ENCODE data around the gene B4GALT6.
"Not testable (repeated sequence)": the region's sequence is repeated elsewhere in the genome, so short reads cannot be mapped to it uniquely, and the experiment has no call there.

The B4GALT6 gene

GRCh38 chr18:31684279-31685096, at the start of gene B4GALT6:
Gene B4GALT6 (minus strand): TSS chr18:31684581. CDS start chr18:31684426, 155 bp downstream.
- DNase-seq, result peak; percentile 71

GRCh38 chr18:31731628-31732027, 47.2 kb upstream of the B4GALT6 start:
- DNase-seq, result no peak

GRCh38 chr18:31729196-31729595, 44.8 kb upstream of the B4GALT6 start:
- DNase-seq, result not testable (repeated sequence)

GRCh38 chr18:31723990-31724711, 39.8 kb upstream of the B4GALT6 start:
- DNase-seq, result no peak

GRCh38 chr18:31723639-31723989, 39.2 kb upstream of the B4GALT6 start:
- no peak for DNase-seq

GRCh38 chr18:31722369-31722957, 38.1 kb upstream of the B4GALT6 start:
- DNase-seq, result peak; percentile 91

- no peak for DNase-seq
These were observed 37.2 kb upstream of the B4GALT6 start for GRCh38 chr18:31721601-31722000.

- DNase-seq, result no peak
These were observed 36.5 kb upstream of the B4GALT6 start for GRCh38 chr18:31720867-31721266.

GRCh38 chr18:31719363-31720006, 35.1 kb upstream of the B4GALT6 start:
- no peak for DNase-seq

- no peak for DNase-seq
These were observed 34.0 kb upstream of the B4GALT6 start for GRCh38 chr18:31718386-31718785.

GRCh38 chr18:31716362-31716761, 32.0 kb upstream of the B4GALT6 start:
- DNase-seq, result no peak

GRCh38 chr18:31711365-31712172, 27.2 kb upstream of the B4GALT6 start:
- DNase-seq, result peak; percentile 87

GRCh38 chr18:31710826-31711225, 26.4 kb upstream of the B4GALT6 start:
- DNase-seq, result peak; percentile 71

GRCh38 chr18:31707815-31708214, 23.4 kb upstream of the B4GALT6 start:
- no peak for DNase-seq

- peak; percentile 78 for DNase-seq
These were observed 18.1 kb upstream of the B4GALT6 start for GRCh38 chr18:31702449-31702848.

GRCh38 chr18:31701744-31702143, 17.4 kb upstream of the B4GALT6 start:
- no peak for DNase-seq

GRCh38 chr18:31700990-31701389, 16.6 kb upstream of the B4GALT6 start:
- no peak for DNase-seq

- DNase-seq, result no peak
These were observed 13.2 kb upstream of the B4GALT6 start for GRCh38 chr18:31697351-31698298.

- no peak for DNase-seq
These were observed 11.6 kb upstream of the B4GALT6 start for GRCh38 chr18:31695989-31696388.

- peak; percentile 44 for DNase-seq
These were observed 9.9 kb upstream of the B4GALT6 start for GRCh38 chr18:31694297-31694696.

GRCh38 chr18:31688606-31689005, 4.2 kb upstream of the B4GALT6 start:
- peak; percentile 56 for DNase-seq

Measured in hematopoietic multipotent progenitor cell treated with erythropoietin and hydrocortisone succinate and interleukin-3 and kit ligand, for 8 days (in vitro differentiated cells).